ENCODE data around the gene CDHR2.

GRCh38 chr5:176573564-176574296, 24.6 kb downstream of the CDHR2 start:
- TF ChIP-seq CTCF (IDR thresholded peaks at IDR 0.05), result peak in 5 of 7 experiments; percentile 56 to 84 (median 76)
- TF ChIP-seq POLR2AphosphoS5 (IDR thresholded peaks at IDR 0.05), result no peak

Measured in stomach (tissue), 4 donors.